Kidney (tissue), 14 donors: ENCODE data around the gene CCDC43. TPM values are rescaled to one million over a fixed set of nuclear protein-coding genes. Genes with fewer than 3 reads are reported as not detected.
A peak's percentile ranks its signal among the peaks of the same experiment; 100 is the strongest.

Experiments
- DNase-seq, 5 donors: peaks; one replicate each; pipeline ENCODE4 v3.0.0-alpha.2; 2013 to 2020
- FAIRE-seq: peaks from 2 replicates; lab custom pipeline; 2012; peaks lifted over from hg19 to GRCh38; lab: Jason Lieb, UNC
- H3K27ac ChIP-seq, 2 donors: one replicate each; pipeline ENCODE4 v1.7.0; 2013; ENCODE audit warnings: low read depth in 2 of 2, low read length in 2 of 2, inconsistent platforms in 1 of 2
- H3K27me3 ChIP-seq: one replicate; pipeline ENCODE4 v1.7.1; 2013; ENCODE audit warnings: low read length, inconsistent platforms; ENCODE audit not compliant: control insufficient read depth, insufficient read depth
- H3K36me3 ChIP-seq, 3 donors: one replicate each; pipeline versions ENCODE4 v1.7.0 to v1.7.1; 2013; ENCODE audit warnings: low read length in 3 of 3, control low read depth in 1 of 3, inconsistent platforms in 1 of 3; ENCODE audit not compliant: insufficient read depth in 3 of 3, control insufficient read depth in 2 of 3
- H3K4me1 ChIP-seq, 3 donors: one replicate each; pipeline versions ENCODE4 v1.7.0 to v1.7.1; 2013; ENCODE audit warnings: low read length in 3 of 3, inconsistent platforms in 1 of 3, low read depth in 1 of 3; ENCODE audit not compliant: control insufficient read depth in 2 of 3, insufficient read depth in 2 of 3
- H3K4me3 ChIP-seq, 3 donors: one replicate each; pipeline versions ENCODE4 v1.7.0 to v1.8.1; 2013; ENCODE audit warnings: low read length in 3 of 3, control low read depth in 1 of 3, inconsistent platforms in 1 of 3
- H3K9ac ChIP-seq, 3 donors: one replicate each; pipeline versions ENCODE4 v1.7.0 to v1.7.1; 2013; ENCODE audit warnings: low read length in 3 of 3, control low read depth in 1 of 3, inconsistent platforms in 1 of 3
- H3K9me3 ChIP-seq, 3 donors: one replicate each; pipeline versions ENCODE4 v1.7.0 to v1.7.1; 2013; ENCODE audit warnings: low read length in 3 of 3, control low read depth in 1 of 3, inconsistent platforms in 1 of 3; ENCODE audit not compliant: control insufficient read depth in 2 of 3, insufficient read depth in 1 of 3
- CTCF ChIP-seq: IDR thresholded peaks from 3 replicates; pipeline ENCODE4 v1.5.1; 2012; ENCODE audit warnings: mild to moderate bottlenecking, moderate library complexity, borderline replicate concordance; ENCODE audit not compliant: insufficient read depth; ENCODE audit errors: extremely low read depth
- intact Hi-C: fragments of 100-400 bp; cut with DNase I; formaldehyde crosslinking; loops from one replicate; pipeline ENCODE4 v1.11.1; 2022
- polyA plus RNA-seq: library from polyadenylated mRNA; stranded (reverse); fragments of 350-450 nt; fragmentation: Illumina TruSeq; extraction: RNeasy Lipid Tissue Mini Kit (QIAGEN cat#74804); gene quantifications from one replicate; pipeline ENCODE4 v1.2.3, GENCODE V29; 2014; ENCODE audit warnings: low read depth, low replicate concordance; ENCODE audit not compliant: insufficient read depth
- total RNA-seq: library from RNA; stranded (reverse); fragmentation: NEBNext Ultra II Directional; extraction: Animal tissue kit (Norgen Biotek cat#: 25700); gene quantifications from one replicate; pipeline ENCODE4 v1.2.1, GENCODE V29; 2021
- donor health status: control.
- donor health status: control.
- donor health status: control.
- donor health status: control.
- donor health status: control.
- donor health status: DM: yes; HTN: yes; CAD: no.
- donor health status: Normal renal cell carcinoma (clear cell type).

Gene CCDC43
- total and polyA plus RNA-seq, 2 donors from 2014 or later: 14.9 to 20.3 TPM

DNA sequence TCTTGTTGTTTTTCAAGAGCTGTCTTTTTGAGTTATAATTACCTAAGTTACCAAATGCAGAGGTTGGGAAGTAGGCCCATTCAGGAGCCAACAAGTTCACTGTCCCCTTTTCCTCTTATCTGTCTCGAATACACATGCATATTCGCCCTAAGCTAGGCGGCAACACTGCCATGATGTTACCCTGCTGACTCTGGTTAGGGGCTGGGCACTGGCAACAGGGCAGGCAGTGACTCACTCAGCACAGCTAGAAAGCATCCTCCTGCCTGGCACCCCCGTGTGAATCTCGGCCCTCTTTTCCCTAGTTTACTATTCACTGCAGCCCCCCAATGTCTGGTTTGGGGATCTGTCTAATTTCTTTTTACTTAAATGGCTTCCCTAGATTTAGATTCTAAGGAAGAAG is 32.7 kb upstream of the CCDC43 start:
- H3K27me3 ChIP-seq: no peaks in the 10 kb centered on the region
- no peaks in the 10 kb centered on the region for H3K4me1 ChIP-seq
- FAIRE-seq: no peak
- intact Hi-C loops: no loop called here
- H3K9ac ChIP-seq: no peak overlapping the region
- no peaks in the 10 kb centered on the region for H3K9me3 ChIP-seq
- DNase-seq: no peak
- no peak overlapping the region for H3K4me3 ChIP-seq
- H3K36me3 ChIP-seq: no peaks in the 10 kb centered on the region
- TF ChIP-seq CTCF: no peak
- H3K27ac ChIP-seq: no peak overlapping the region

DNA sequence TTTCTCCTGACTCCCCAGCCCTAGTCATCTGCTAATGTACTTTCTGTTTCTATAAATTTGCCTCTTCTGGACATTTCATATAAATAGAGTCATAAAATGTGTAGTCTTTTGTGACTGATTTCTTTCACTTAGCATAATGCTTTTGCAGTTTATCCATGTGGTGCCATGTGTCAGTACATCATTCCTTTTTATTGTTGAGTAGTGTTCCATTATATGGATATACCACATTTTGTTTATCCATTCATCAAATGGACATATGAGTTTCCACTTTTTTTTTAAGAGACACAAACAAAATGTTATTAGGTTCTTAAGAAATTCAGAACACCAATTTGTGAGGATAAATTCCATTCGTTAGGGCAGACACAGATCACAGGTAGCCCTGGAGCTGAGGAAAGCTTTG is 29.9 kb upstream of the CCDC43 start:
- no peak overlapping the region for H3K4me3 ChIP-seq
- H3K4me1 ChIP-seq: no peaks in the 10 kb centered on the region
- no peaks in the 10 kb centered on the region for H3K27me3 ChIP-seq
- no peaks in the 10 kb centered on the region for H3K9me3 ChIP-seq
- H3K36me3 ChIP-seq: no peaks in the 10 kb centered on the region
- no peak overlapping the region for H3K27ac ChIP-seq
- no peak overlapping the region for H3K9ac ChIP-seq
- DNase-seq (no peak), FAIRE-seq (no peak)
- no peak for TF ChIP-seq CTCF
- intact Hi-C loops: no loop called here

DNA sequence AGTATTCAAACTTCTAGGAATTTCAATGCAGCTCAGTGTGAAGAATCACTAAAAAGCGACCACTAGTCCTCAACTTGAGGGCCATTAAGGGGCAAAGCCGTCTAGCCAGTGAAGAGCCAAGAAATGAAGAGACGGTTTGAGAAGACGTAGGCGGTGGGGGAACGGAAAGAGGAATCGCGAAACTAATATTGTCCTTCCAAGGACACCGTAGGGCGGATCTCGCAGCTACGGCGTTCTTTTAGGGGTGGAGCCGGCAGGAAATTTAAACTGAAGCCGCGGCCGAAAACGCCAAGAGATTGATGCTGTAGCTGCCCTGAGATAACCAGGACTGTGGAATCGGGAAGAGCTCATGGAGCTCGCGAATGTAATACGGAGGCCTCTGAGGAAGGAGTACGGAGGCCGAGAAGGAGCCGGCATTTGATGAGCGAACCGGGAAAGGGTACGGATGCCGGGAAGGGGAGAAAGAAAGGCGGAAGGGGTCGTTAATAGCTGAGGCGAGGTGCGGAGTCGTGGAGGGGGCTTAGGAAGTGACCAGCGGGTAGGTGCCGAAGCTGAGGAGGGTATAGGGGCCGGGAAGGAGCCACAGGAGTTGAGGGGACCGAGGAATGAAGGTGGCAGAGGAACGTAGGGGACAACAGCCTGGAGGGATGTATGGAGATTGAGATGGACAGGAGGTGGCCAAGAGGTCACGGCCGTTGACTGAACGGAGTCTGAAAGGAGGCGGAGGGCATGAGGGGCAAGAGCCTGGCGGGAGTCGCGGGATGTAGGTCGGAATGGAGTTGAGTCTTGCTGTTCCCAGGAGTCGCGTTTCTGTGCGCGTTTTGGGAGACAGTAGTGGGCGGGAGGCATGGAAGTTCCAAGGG is 19.1 kb upstream of the CCDC43 start, which contains the start of gene DBF4B:
Gene DBF4B, plus strand, starts transcription at position 265 of the 863 bp plus-strand sequence. Its CDS starts 156 bp downstream, at position 421.
- Histone ChIP-seq H3K4me1 (peaks cover 0 to 8% (median 4%) of the 10 kb centered on the region in 3 donors), H3K27me3 (no peaks in the 10 kb centered on the region), H3K27ac (peak within 1 kb of the TSS; percentile 11 to 33), H3K9ac (peak within 1 kb of the TSS; percentile 14 to 91 (median 76)), H3K4me3 (peak within 1 kb of the TSS; percentile 81 to 99 (median 95)), H3K36me3 (no peaks in the 10 kb centered on the region), H3K9me3 (no peaks in the 10 kb centered on the region)
- FAIRE-seq (no peak), DNase-seq (peak; percentile 84 to 96 (median 91))
- intact Hi-C loops: no loop called here
- TF ChIP-seq CTCF: no peak
